PC-9 (cell line): ENCODE measurements around the gene CABP5. TPM values are rescaled to one million over a fixed set of nuclear protein-coding genes. Genes with fewer than 3 reads are reported as not detected.
"Not testable (repeated sequence)": the region's sequence is repeated elsewhere in the genome, so short reads cannot be mapped to it uniquely, and the experiment has no call there.

Experiments
- BruUV-seq: library from RNA; stranded (reverse); fragments of 400-500 nt; replicated peaks from 2 replicates; lab custom pipeline; 2021; lab: Mats Ljungman, UMichigan
- CTCF ChIA-PET: fragments of 300-600 bp; sonication (Branson Sonifier 250); formaldehyde crosslinking; loops from one replicate; lab custom pipeline; 2022; ENCODE audit warnings: antibody characterized with exemption; lab: Charles Lee
- POLR2A ChIA-PET: fragments of 300-600 bp; sonication (Branson Sonifier 250); formaldehyde crosslinking; loops from one replicate; lab custom pipeline; 2022; ENCODE audit warnings: antibody characterized with exemption; ENCODE audit not compliant: unreplicated experiment; lab: Charles Lee
- DNase-seq, 2 experiments: peaks; one replicate each; pipeline versions ENCODE4 v3.0.0 to v3.0.0-alpha.2; 2015 to 2022; ENCODE audit warnings: mixed read lengths in 1 of 2
- H2AFZ ChIP-seq: fragments of 200-600 bp; sonication (generic); 2 replicates; pipeline ENCODE4 v1.8.1; 2017; ENCODE audit warnings: antibody characterized with exemption
- H3F3A ChIP-seq: fragments of 200-600 bp; sonication (generic); 2 replicates; pipeline ENCODE4 v1.8.1; 2017; ENCODE audit warnings: antibody characterized with exemption, mild to moderate bottlenecking, low read depth; ENCODE audit not compliant: insufficient read depth
- H3K27ac ChIP-seq: fragments of 200-600 bp; sonication (generic); 2 replicates; pipeline ENCODE4 v1.6.1; 2016; ENCODE audit warnings: mixed run types
- H3K27me3 ChIP-seq: fragments of 200-600 bp; sonication (generic); 2 replicates; pipeline ENCODE4 v1.6.1; 2016; ENCODE audit warnings: low read depth, mixed run types; ENCODE audit not compliant: insufficient read depth
- H3K36me3 ChIP-seq: fragments of 200-600 bp; sonication (generic); 2 replicates; pipeline ENCODE4 v1.6.1; 2016; ENCODE audit warnings: low read depth, mixed run types
- H3K4me1 ChIP-seq: fragments of 200-600 bp; sonication (generic); replicated peaks from 2 replicates; pipeline ENCODE4 v1.6.1; 2016; ENCODE audit warnings: mixed run types; ENCODE audit not compliant: insufficient read depth
- H3K4me2 ChIP-seq: fragments of 200-600 bp; sonication (generic); 2 replicates; pipeline ENCODE4 v1.6.1; 2017; ENCODE audit warnings: mixed run types
- H3K4me3 ChIP-seq: fragments of 200-600 bp; sonication (generic); 2 replicates; pipeline ENCODE4 v1.6.1; 2016; ENCODE audit warnings: mixed run types
- H3K79me2 ChIP-seq: fragments of 200-600 bp; sonication (generic); 2 replicates; pipeline ENCODE4 v1.6.1; 2017; ENCODE audit warnings: low read depth, mixed run types
- H3K9me2 ChIP-seq: fragments of 200-600 bp; sonication (generic); 2 replicates; pipeline ENCODE4 v1.8.1; 2017; ENCODE audit warnings: mild to moderate bottlenecking; ENCODE audit not compliant: insufficient read depth
- H3K9me3 ChIP-seq: fragments of 200-600 bp; sonication (generic); 2 replicates; pipeline ENCODE4 v1.8.1; 2016; ENCODE audit warnings: low read depth; ENCODE audit not compliant: insufficient read depth
- H4K20me1 ChIP-seq: fragments of 200-600 bp; sonication (generic); 2 replicates; pipeline ENCODE4 v1.8.1; 2017; ENCODE audit not compliant: insufficient read depth
- EZH2 ChIP-seq: fragments of 200-600 bp; sonication (generic); IDR thresholded peaks from 2 replicates; pipeline ENCODE4 v1.8.0; 2017; ENCODE audit warnings: antibody characterized with exemption, low read depth
- intact Hi-C: fragments of 100-400 bp; cut with micrococcal nuclease; formaldehyde crosslinking; loops from one replicate; pipeline ENCODE4 v1.10.0; 2022; ENCODE audit not compliant: unreplicated experiment
- total RNA-seq: library from RNA; stranded (reverse); gene quantifications from 2 replicates; pipeline ENCODE4 v1.2.3, GENCODE V29; 2021
- TF ChIP-seq, protein P1 (sequence below): fragments of 200-600 bp; sonication (generic); conservative IDR thresholded peaks from 2 replicates; pipeline ENCODE4 v1.6.1; 2017; ENCODE audit warnings: mixed run types, antibody characterized with exemption, mild to moderate bottlenecking, moderate library complexity

Gene CABP5
- total RNA-seq, 1 experiment from 2014 or later = not detected

GRCh38 chr19:48085904-48086864 is 42.3 kb upstream of the CABP5 start:
- no peak overlapping the region for H3K4me2 ChIP-seq
- no peaks in the 10 kb centered on the region; the same call in 1 of the 2 replicates for H3K9me2 ChIP-seq
- H3F3A ChIP-seq = 0 out of 2 replicates have a peak, but pooled peaks cover 6% of the 10 kb centered on the region
- H3K36me3 ChIP-seq = no peaks in the 10 kb centered on the region
- no TSS peak for BruUV-seq
- H3K4me3 ChIP-seq = no peak overlapping the region
- TF ChIP-seq, protein P1, sequence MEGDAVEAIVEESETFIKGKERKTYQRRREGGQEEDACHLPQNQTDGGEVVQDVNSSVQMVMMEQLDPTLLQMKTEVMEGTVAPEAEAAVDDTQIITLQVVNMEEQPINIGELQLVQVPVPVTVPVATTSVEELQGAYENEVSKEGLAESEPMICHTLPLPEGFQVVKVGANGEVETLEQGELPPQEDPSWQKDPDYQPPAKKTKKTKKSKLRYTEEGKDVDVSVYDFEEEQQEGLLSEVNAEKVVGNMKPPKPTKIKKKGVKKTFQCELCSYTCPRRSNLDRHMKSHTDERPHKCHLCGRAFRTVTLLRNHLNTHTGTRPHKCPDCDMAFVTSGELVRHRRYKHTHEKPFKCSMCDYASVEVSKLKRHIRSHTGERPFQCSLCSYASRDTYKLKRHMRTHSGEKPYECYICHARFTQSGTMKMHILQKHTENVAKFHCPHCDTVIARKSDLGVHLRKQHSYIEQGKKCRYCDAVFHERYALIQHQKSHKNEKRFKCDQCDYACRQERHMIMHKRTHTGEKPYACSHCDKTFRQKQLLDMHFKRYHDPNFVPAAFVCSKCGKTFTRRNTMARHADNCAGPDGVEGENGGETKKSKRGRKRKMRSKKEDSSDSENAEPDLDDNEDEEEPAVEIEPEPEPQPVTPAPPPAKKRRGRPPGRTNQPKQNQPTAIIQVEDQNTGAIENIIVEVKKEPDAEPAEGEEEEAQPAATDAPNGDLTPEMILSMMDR = no peak; the same call in 1 of the 2 replicates
- TF ChIP-seq EZH2 = no peak
- H3K27ac ChIP-seq = no peak overlapping the region
- H2AFZ ChIP-seq = no peak overlapping the region
- POLR2A ChIA-PET = no interaction called here
- 0 out of 2 replicates have a peak, but pooled peaks cover under 1% of the 10 kb centered on the region for H3K4me1 ChIP-seq
- CTCF ChIA-PET = no interaction called here
- H4K20me1 ChIP-seq = 0 out of 2 replicates have a peak, but pooled peaks cover 4% of the 10 kb centered on the region
- intact Hi-C loops = no loop called here
- H3K27me3 ChIP-seq = peaks cover 75% of the 10 kb centered on the region
- no peak for DNase-seq
- H3K79me2 ChIP-seq = no peaks in the 10 kb centered on the region
- no peaks in the 10 kb centered on the region for H3K9me3 ChIP-seq

- no peaks in the 10 kb centered on the region; the same call in 1 of the 2 replicates for H3K9me2 ChIP-seq
- no TSS peak for BruUV-seq
- no peaks in the 10 kb centered on the region for H3K4me1 ChIP-seq
- H3K9me3 ChIP-seq = no peaks in the 10 kb centered on the region
- H2AFZ ChIP-seq = no peak overlapping the region
- POLR2A ChIA-PET = no interaction called here
- intact Hi-C loops = no loop called here
- H3K27me3 ChIP-seq = peaks cover 81% of the 10 kb centered on the region
- no peaks in the 10 kb centered on the region for H3F3A ChIP-seq
- no peak overlapping the region for H3K4me2 ChIP-seq
- no peaks in the 10 kb centered on the region for H3K36me3 ChIP-seq
- TF ChIP-seq, protein P1 = no peak
- CTCF ChIA-PET = no interaction called here
- H3K27ac ChIP-seq = no peak overlapping the region
- no peaks in the 10 kb centered on the region for H3K79me2 ChIP-seq
- 0 out of 2 replicates have a peak, but pooled peaks cover 4% of the 10 kb centered on the region for H4K20me1 ChIP-seq
- no peak for DNase-seq
- H3K4me3 ChIP-seq = no peak overlapping the region
These were observed 41.2 kb upstream of the CABP5 start for GRCh38 chr19:48085076-48085475.

GRCh38 chr19:48081106-48081505 is 37.2 kb upstream of the CABP5 start:
- CTCF ChIA-PET = no interaction called here

DNA sequence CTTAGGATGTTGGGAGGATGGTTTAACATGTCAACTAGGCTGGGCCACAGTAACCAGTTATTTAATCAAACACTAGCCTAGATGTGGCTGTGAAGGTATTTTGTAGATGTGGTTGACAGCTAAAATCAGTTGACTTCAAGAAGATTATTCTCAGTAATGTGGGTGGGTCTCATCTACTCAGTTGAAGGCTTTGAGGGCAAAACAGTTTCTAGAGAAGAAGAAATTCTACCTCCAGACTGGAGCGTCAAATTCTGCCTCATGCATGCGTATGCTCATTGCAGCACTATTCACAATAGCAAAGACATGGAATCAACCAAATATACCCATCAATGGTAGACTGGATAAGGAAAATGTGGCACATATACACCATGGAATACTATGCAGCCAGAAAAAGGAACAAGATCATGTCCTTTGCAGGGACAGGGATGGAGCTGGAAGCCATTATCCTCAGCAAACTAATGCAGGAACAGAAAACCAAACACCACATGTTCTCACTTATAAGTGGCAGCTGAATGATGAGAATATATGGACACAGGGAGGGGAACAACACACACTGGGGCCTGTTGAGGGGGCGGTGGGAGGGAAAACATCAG is 26.4 kb upstream of the CABP5 start:
- intact Hi-C loops, H3K27ac ChIP-seq, H3K9me2 ChIP-seq, H3K9me3 ChIP-seq, H3K4me3 ChIP-seq, BruUV-seq, H2AFZ ChIP-seq, H3K4me1 ChIP-seq, CTCF ChIA-PET, H3F3A ChIP-seq, H3K36me3 ChIP-seq, H4K20me1 ChIP-seq, POLR2A ChIA-PET, H3K4me2 ChIP-seq, H3K79me2 ChIP-seq, DNase-seq: not testable (repeated sequence)
- peaks cover 87% of the 10 kb centered on the region for H3K27me3 ChIP-seq

More at GRCh38 chr19:48081106-48081505, 37.2 kb upstream of the CABP5 start:
- H3K4me3 ChIP-seq = no peak overlapping the region
- H4K20me1 ChIP-seq = 0 out of 2 replicates have a peak, but pooled peaks cover 4% of the 10 kb centered on the region
- POLR2A ChIA-PET = no interaction called here
- DNase-seq = no peak
- H3K9me2 ChIP-seq = no peaks in the 10 kb centered on the region; the same call in 1 of the 2 replicates
- no peaks in the 10 kb centered on the region for H3K4me1 ChIP-seq
- TF ChIP-seq EZH2 = no peak
- TF ChIP-seq, protein P1 = no peak
- BruUV-seq = no TSS peak
- no peaks in the 10 kb centered on the region for H3F3A ChIP-seq
- intact Hi-C loops = no loop called here
- no peak overlapping the region for H3K27ac ChIP-seq
- H2AFZ ChIP-seq = no peak overlapping the region
- H3K27me3 ChIP-seq = peaks cover 79% of the 10 kb centered on the region
- H3K79me2 ChIP-seq = no peaks in the 10 kb centered on the region
- no peaks in the 10 kb centered on the region for H3K36me3 ChIP-seq
- no peaks in the 10 kb centered on the region for H3K9me3 ChIP-seq
- no peak overlapping the region for H3K4me2 ChIP-seq
